ENCODE results near the gene GPR143.

- TF ChIP-seq CTCF (IDR thresholded peaks at IDR 0.05; ENCODE audit: low read depth, low read length, missing input control), result no peak
- TF ChIP-seq ATF3 (IDR thresholded peaks at IDR 0.05), result no peak
- TF ChIP-seq JUND (IDR thresholded peaks at IDR 0.05), result no peak
- no peak for TF ChIP-seq SP1 (IDR thresholded peaks at IDR 0.05)
- TF ChIP-seq RXRA (IDR thresholded peaks at IDR 0.05), result no peak
- no peak for TF ChIP-seq REST (IDR thresholded peaks at IDR 0.05)
- no peak for TF ChIP-seq TAF1 (conservative IDR thresholded peaks at IDR 0.05)
- TF ChIP-seq MAX (IDR thresholded peaks at IDR 0.05), result no peak
- no peak for TF ChIP-seq ZBTB33 (IDR thresholded peaks at IDR 0.05)
- TF ChIP-seq YY1 (IDR thresholded peaks at IDR 0.05), result no peak
- TF ChIP-seq RAD21 (IDR thresholded peaks at IDR 0.05), result no peak
- TF ChIP-seq EGR1 (IDR thresholded peaks at IDR 0.05; ENCODE audit: low read depth in 2 of 2), result no peak
- no peak for TF ChIP-seq GABPA (IDR thresholded peaks at IDR 0.05 in 1 of 2, conservative IDR thresholded peaks at IDR 0.05 in 1 of 2)
Observed at GRCh38 chrX:9746148-9746888, 19.3 kb downstream of the GPR143 start.
